Astrocyte of the cerebellum (primary cell): ENCODE measurements around the gene OBSCN.

Source experiments
- DNase-seq: peaks from one replicate; pipeline ENCODE4 v3.0.0-alpha.2; 2011; ENCODE audit warnings: low read depth
- H3K4me3 ChIP-seq: 2 replicates; pipeline ENCODE4 v1.5.1; 2011; ENCODE audit warnings: mild to moderate bottlenecking, low read depth, low read length, moderate library complexity
- in situ Hi-C: cut with HindIII; loops from 2 replicates; pipeline ENCODE4 v1.10.0; 2017; ENCODE audit warnings: low sequenced_read_pairs
- TF ChIP-seq, protein P1 (sequence below): IDR thresholded peaks from 2 replicates; pipeline ENCODE4 v1.5.1; 2012; ENCODE audit warnings: low read length, low read depth, moderate library complexity, mild to moderate bottlenecking; ENCODE audit errors: missing control alignments

OBSCN gene

DNA sequence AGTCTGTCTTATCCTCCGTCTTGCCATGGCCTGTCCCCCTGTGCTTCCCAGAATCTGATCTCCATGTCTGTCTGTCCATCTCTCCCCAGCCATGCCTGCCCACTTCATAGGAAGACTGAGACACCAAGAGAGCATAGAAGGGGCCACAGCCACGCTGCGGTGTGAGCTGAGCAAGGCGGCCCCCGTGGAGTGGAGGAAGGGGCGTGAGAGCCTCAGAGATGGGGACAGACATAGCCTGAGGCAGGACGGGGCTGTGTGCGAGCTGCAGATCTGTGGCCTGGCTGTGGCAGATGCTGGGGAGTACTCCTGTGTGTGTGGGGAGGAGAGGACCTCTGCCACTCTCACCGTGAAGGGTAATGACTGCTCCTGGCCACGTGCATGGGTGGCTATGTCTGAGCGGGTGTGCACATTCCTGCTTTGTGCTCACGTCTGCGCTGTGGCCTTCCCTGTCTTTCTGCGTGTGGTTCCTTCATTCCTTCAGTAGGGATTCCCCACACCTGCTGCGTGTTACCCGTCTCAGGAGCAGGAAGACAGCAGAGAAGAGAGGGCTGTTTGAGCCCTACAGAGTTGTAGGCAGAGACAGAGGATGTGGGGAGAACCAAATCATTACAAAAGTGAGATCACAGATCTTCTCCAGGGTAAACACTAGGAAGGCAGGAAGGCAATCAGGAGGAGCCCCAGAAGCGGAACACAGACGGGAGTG lies 80.8 kb downstream of the OBSCN start:
- in situ Hi-C loops: no loop called here
- no peak overlapping the region for H3K4me3 ChIP-seq
- no peak for DNase-seq
- TF ChIP-seq, protein P1, sequence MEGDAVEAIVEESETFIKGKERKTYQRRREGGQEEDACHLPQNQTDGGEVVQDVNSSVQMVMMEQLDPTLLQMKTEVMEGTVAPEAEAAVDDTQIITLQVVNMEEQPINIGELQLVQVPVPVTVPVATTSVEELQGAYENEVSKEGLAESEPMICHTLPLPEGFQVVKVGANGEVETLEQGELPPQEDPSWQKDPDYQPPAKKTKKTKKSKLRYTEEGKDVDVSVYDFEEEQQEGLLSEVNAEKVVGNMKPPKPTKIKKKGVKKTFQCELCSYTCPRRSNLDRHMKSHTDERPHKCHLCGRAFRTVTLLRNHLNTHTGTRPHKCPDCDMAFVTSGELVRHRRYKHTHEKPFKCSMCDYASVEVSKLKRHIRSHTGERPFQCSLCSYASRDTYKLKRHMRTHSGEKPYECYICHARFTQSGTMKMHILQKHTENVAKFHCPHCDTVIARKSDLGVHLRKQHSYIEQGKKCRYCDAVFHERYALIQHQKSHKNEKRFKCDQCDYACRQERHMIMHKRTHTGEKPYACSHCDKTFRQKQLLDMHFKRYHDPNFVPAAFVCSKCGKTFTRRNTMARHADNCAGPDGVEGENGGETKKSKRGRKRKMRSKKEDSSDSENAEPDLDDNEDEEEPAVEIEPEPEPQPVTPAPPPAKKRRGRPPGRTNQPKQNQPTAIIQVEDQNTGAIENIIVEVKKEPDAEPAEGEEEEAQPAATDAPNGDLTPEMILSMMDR: no peak

DNA sequence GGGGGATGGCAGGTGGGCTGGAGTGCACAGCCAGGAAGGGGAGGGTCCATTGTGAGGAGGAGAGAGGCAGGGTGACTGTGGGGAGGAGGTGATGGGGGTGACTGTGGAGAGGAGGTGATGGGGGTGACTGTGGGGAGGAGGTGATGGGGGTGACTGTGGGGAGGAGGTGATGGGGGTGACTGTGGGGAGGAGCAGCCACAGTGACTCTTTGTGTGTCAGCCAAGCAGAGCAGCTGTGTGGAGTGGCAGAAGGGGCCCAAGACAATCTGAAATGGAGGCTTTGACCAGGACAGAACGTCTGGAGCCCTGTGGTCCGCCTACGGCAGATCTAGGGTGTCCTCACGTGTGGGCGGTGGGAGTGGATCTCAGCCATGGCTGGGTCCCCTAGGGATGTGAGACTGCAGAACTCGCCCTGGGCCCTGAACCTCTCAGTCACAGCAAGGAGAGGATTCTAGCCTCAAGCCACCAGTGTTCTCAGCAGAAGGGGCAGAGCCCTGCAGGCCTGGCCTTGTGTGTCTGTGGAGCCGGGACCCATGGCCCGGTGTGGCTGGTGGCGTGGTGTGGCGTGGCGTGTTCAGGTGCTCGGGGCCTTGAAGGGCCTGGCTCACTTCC lies 81.5 kb downstream of the OBSCN start:
- no peak overlapping the region for H3K4me3 ChIP-seq
- TF ChIP-seq, protein P1: no peak
- in situ Hi-C loops: no loop called here
- DNase-seq: no peak

DNA sequence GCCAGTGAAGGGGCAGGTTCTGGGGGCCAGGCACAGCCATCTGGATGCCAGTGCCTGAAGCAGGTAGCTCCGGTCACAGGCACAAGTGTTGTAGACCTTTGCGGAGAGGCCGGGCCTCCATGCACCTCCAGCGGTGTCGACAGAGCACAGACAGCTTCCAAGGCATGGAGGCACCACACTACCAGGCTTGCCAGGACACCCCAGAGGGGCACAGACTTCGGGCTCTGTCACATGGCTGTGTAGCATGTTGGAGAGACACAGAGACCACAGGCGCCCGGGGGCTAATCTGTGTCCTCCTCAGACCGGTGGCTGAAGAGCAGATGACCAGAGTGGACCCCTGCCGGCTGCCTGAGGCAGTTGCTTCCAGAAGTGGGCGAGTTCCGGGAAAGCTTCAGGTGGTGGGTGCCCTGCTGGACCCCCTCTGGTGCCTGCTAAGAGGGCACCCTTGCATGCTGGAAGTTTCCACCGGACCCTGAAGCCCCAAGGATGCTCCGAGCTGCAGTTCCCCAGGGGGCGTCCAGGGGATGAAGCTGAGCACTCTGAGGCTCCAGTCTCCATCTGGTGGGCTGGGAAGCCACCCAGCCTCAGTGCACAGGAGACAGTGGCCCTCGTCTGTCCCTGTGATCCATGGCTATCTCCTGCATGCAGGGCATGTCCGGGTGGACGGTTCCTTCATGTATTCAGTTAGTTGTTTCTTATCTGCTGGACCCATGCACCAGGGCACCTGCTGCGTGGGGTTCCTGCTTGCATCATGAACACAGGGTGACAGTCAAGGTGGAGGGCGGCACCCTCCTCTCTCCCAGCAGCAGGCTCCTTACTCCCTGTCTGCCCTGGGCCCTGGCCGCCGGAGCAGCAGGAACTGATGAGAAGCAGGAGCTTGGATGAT lies 82.4 kb downstream of the OBSCN start:
- no peak for DNase-seq
- in situ Hi-C loops: no loop called here
- no peak overlapping the region for H3K4me3 ChIP-seq
- TF ChIP-seq, protein P1: no peak

DNA sequence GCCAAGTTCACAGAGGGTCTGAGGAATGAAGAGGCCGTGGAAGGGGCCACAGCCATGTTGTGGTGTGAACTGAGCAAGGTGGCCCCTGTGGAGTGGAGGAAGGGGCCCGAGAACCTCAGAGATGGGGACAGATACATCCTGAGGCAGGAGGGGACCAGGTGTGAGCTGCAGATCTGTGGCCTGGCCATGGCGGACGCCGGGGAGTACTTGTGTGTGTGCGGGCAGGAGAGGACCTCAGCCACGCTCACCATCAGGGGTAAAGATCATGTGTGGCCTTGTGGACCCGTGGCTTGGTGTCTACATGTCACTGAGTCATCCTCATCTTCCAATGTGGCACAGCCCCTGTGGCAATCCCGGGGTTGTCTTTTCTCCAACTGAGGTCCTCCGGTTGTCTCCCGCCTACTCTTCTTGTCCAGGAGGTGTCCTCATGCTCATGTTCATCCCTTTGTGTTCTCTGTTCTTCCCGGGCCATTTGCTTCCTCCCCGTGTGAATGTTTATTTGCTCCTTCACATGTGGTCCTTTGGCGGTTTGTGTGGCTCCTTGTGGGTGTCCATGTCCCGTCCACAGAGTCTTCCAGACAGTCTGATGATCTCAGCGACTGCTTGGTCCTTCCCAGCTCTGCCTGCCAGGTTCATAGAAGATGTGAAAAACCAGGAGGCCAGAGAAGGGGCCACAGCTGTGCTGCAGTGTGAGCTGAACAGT lies 84.2 kb downstream of the OBSCN start:
- no peak overlapping the region for H3K4me3 ChIP-seq
- in situ Hi-C loops: no loop called here
- no peak for DNase-seq
- TF ChIP-seq, protein P1: no peak

DNA sequence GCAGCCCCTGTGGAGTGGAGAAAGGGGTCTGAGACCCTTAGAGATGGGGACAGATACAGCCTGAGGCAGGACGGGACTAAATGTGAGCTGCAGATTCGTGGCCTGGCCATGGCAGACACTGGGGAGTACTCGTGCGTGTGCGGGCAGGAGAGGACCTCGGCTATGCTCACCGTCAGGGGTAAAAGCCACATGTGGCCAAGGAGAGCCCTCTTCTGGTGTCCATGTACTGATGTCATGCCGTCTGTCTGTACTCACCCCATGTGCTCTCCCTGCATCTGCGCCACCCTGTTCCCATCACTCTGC lies 84.7 kb downstream of the OBSCN start:
- in situ Hi-C loops: no loop called here
- H3K4me3 ChIP-seq: no peak overlapping the region
- TF ChIP-seq, protein P1: no peak
- DNase-seq: no peak

DNA sequence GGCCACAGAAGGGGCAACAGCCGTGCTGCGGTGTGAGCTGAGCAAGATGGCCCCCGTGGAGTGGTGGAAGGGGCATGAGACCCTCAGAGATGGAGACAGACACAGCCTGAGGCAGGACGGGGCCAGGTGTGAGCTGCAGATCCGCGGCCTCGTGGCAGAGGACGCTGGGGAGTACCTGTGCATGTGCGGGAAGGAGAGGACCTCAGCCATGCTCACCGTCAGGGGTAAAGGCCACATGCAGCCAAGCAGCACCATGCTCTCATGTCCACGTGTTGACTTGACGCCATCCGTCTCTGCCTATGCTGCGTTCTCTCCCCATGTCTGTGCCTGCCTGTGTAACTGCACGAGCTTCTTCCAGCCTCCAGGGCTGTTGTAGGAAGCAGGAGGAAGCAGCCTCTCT lies 85.5 kb downstream of the OBSCN start:
- H3K4me3 ChIP-seq: no peak overlapping the region
- in situ Hi-C loops: no loop called here
- DNase-seq: no peak
- TF ChIP-seq, protein P1: no peak
